BE2C (cell line): Measurements from ENCODE around the gene SEZ6.
"Not testable (repeated sequence)": the region's sequence is repeated elsewhere in the genome, so short reads cannot be mapped to it uniquely, and the experiment has no call there.

Experiments
- DNase-seq: peaks from one replicate; pipeline ENCODE4 v3.0.0-alpha.2; 2020
- H3K27me3 ChIP-seq: fragments of 250-450 bp; sonication (Bioruptor Pico); 2 replicates; pipeline ENCODE4 v1.5.1; 2020; ENCODE audit warnings: mild to moderate bottlenecking
- H3K36me3 ChIP-seq: fragments of 250-450 bp; sonication (Bioruptor Pico); 2 replicates; pipeline ENCODE4 v1.5.1; 2020; ENCODE audit warnings: mild to moderate bottlenecking
- H3K4me1 ChIP-seq: fragments of 250-450 bp; sonication (Bioruptor Pico); 2 replicates; pipeline ENCODE4 v1.5.1; 2020
- H3K4me3 ChIP-seq: 2 replicates; pipeline ENCODE4 v1.5.1; 2011; ENCODE audit warnings: low read depth, low read length
- H3K9me3 ChIP-seq: fragments of 250-450 bp; sonication (Bioruptor Pico); 2 replicates; pipeline ENCODE4 v1.5.1; 2020
- CTCF ChIP-seq: IDR thresholded peaks from 2 replicates; pipeline ENCODE4 v1.5.1; 2012; ENCODE audit warnings: mild to moderate bottlenecking, low read depth, low read length

SEZ6 gene

GRCh38 chr17:28935744-28936460, 69.9 kb downstream of the SEZ6 start:
- no peak for DNase-seq
- no peaks in the 10 kb centered on the region for H3K9me3 ChIP-seq
- no peaks in the 10 kb centered on the region for H3K4me1 ChIP-seq
- H3K36me3 ChIP-seq, result no peaks in the 10 kb centered on the region
- no peak overlapping the region for H3K4me3 ChIP-seq
- H3K27me3 ChIP-seq, result no peaks in the 10 kb centered on the region
- no peak for TF ChIP-seq CTCF

- H3K9me3 ChIP-seq, H3K4me1 ChIP-seq, H3K27me3 ChIP-seq, H3K36me3 ChIP-seq, DNase-seq, H3K4me3 ChIP-seq: not testable (repeated sequence)
Observed at GRCh38 chr17:28934508-28934907, 71.3 kb downstream of the SEZ6 start.

GRCh38 chr17:28929787-28930186, 76.0 kb downstream of the SEZ6 start:
- H3K36me3 ChIP-seq, result no peaks in the 10 kb centered on the region
- peaks cover 5% of the 10 kb centered on the region; the same call in 1 of the 2 replicates for H3K4me1 ChIP-seq

GRCh38 chr17:28928061-28928460, 77.8 kb downstream of the SEZ6 start:
- H3K36me3 ChIP-seq, result no peaks in the 10 kb centered on the region
- no peaks in the 10 kb centered on the region for H3K27me3 ChIP-seq
- no peak for TF ChIP-seq CTCF
- H3K4me3 ChIP-seq, result no peak overlapping the region
- no peak for DNase-seq
- peaks cover 5% of the 10 kb centered on the region; the same call in 1 of the 2 replicates for H3K4me1 ChIP-seq
- no peaks in the 10 kb centered on the region for H3K9me3 ChIP-seq

More at GRCh38 chr17:28929787-28930186, 76.0 kb downstream of the SEZ6 start:
- Histone ChIP-seq H3K27me3 (no peaks in the 10 kb centered on the region), H3K4me3 (no peak overlapping the region), H3K9me3 (no peaks in the 10 kb centered on the region)
- peak; percentile 24 for DNase-seq
- no peak for TF ChIP-seq CTCF

- Histone ChIP-seq H3K36me3 (peaks cover 3% of the 10 kb centered on the region), H3K4me1 (peaks cover 5% of the 10 kb centered on the region; the same call in 1 of the 2 replicates), H3K9me3 (no peaks in the 10 kb centered on the region), H3K27me3 (no peaks in the 10 kb centered on the region), H3K4me3 (no peak overlapping the region)
- TF ChIP-seq CTCF, result no peak
- no peak for DNase-seq
Observed at GRCh38 chr17:28926786-28927185, 79.0 kb downstream of the SEZ6 start.

GRCh38 chr17:28926366-28926765, 79.5 kb downstream of the SEZ6 start:
- no peaks in the 10 kb centered on the region for H3K27me3 ChIP-seq
- peaks cover 5% of the 10 kb centered on the region; the same call in 1 of the 2 replicates for H3K4me1 ChIP-seq
- no peak for DNase-seq
- H3K4me3 ChIP-seq, result no peak overlapping the region
- H3K36me3 ChIP-seq, result peaks cover 8% of the 10 kb centered on the region
- H3K9me3 ChIP-seq, result no peaks in the 10 kb centered on the region
- no peak for TF ChIP-seq CTCF
